Suprapubic skin (tissue), 4 donors: ENCODE data around the gene RAB31. TPM values are rescaled to one million over a fixed set of nuclear protein-coding genes. Genes with fewer than 3 reads are reported as not detected.

Experiments used
- DNase-seq, 2 donors: peaks; one replicate each; pipeline ENCODE4 v3.0.0-alpha.2; 2019; ENCODE audit warnings: low spot score in 2 of 2
- H3K27ac ChIP-seq: fragments of 200-600 bp; sonication (generic); one replicate; pipeline ENCODE4 v1.5.1; 2019
- H3K27me3 ChIP-seq: fragments of 200-600 bp; sonication (generic); one replicate; pipeline ENCODE4 v1.5.1; 2019
- H3K36me3 ChIP-seq: fragments of 200-600 bp; sonication (generic); one replicate; pipeline ENCODE4 v1.5.1; 2019
- H3K4me1 ChIP-seq: fragments of 200-600 bp; sonication (generic); one replicate; pipeline ENCODE4 v1.5.1; 2019
- H3K4me3 ChIP-seq: fragments of 200-600 bp; sonication (generic); one replicate; pipeline ENCODE4 v1.5.1; 2019; ENCODE audit warnings: mild to moderate bottlenecking
- H3K9me3 ChIP-seq: fragments of 200-600 bp; sonication (generic); one replicate; pipeline ENCODE4 v1.5.1; 2019
- CTCF ChIP-seq, 2 donors: fragments of 200-600 bp in 1 of 2; fragments of 450-650 bp in 1 of 2; sonication (generic) in 1 of 2; IDR thresholded peaks; one replicate each; pipeline ENCODE4 v1.5.1; 2016 to 2019; ENCODE audit warnings: antibody characterized with exemption in 2 of 2, mild to moderate bottlenecking in 1 of 2, moderate library complexity in 1 of 2
- EP300 ChIP-seq: sonication (generic); formaldehyde crosslinking; IDR thresholded peaks from one replicate; pipeline ENCODE4 v1.6.1; 2017; ENCODE audit warnings: antibody characterized with exemption
- POLR2A ChIP-seq, 2 donors: fragments of 450-650 bp; IDR thresholded peaks; one replicate each; pipeline ENCODE4 v1.6.1; 2017; ENCODE audit warnings: antibody characterized with exemption in 2 of 2, mild to moderate bottlenecking in 2 of 2, moderate library complexity in 2 of 2
- POLR2AphosphoS5 ChIP-seq, 3 donors: sonication (generic); formaldehyde crosslinking; IDR thresholded peaks; one replicate each; pipeline ENCODE4 v1.6.1; 2017; ENCODE audit warnings: antibody characterized with exemption in 3 of 3
- WGBS: methylation state at CpG from one replicate; pipeline ENCODE4 v1.1.5; 2018; 5-methylcytosine and 5-hydroxymethylcytosine counted together
- total RNA-seq, 4 donors: library from RNA; depleted of rRNA; stranded (reverse); fragments of >200 nt; gene quantifications; one replicate each; pipeline ENCODE4 v1.1.0, GENCODE V29; 2016

Gene RAB31
- total RNA-seq, 4 donors from 2014 or later, result 5.8 to 15.2 (median 11.4) TPM

DNA sequence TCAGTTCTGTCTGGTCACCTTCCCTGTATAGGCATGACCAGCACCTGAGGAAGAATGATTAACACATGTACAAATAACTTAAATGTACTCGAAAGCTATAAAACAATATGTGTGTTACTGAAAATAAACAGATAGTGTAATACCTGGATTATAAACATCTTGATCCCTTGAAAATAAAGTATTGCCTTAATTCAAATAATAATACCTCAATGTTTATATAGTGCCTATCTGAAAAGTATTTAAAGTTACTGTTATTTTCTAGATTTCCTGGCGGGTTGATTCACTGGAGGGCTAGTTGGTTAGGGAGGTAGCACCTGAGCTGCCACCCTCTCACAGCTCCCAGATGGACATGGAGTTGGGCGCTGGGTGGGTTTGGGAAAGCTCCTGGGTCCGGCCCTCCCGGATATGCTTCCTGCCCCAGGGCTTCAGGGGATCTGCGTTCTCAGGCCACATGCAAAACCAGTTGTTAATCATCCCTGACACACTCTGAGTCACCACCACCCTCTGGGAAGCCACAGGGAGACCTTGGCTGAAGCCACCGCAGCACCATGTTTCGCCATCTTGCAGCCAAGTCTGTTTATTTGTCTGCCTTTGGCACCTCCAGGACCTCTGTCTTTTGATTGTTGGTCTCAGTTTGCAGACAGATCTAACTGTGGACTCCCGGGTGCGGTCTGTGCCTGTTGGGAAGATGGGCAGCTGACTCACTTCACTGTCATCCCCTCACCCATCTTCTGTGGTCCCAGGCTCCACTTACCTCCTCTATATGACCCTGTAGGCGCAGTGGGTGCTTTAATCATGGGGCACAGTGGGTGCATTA, 35.3 kb downstream of the RAB31 start:
- no peaks in the 10 kb centered on the region for H3K36me3 ChIP-seq
- no peaks in the 10 kb centered on the region for H3K9me3 ChIP-seq
- peak in 1 of 2 donors; percentile 58 for DNase-seq
- H3K27ac ChIP-seq, result no peak overlapping the region
- peaks cover 26% of the 10 kb centered on the region for H3K4me1 ChIP-seq
- TF ChIP-seq POLR2AphosphoS5 (IDR thresholded peaks at IDR 0.05), result no peak
- no peak for TF ChIP-seq POLR2A (IDR thresholded peaks at IDR 0.05)
- TF ChIP-seq CTCF (IDR thresholded peaks at IDR 0.05), result no peak
- H3K4me3 ChIP-seq, result no peak overlapping the region
- WGBS, result 54% methylated on average over 11 of the region's 11 CpGs
- no peaks in the 10 kb centered on the region for H3K27me3 ChIP-seq

DNA sequence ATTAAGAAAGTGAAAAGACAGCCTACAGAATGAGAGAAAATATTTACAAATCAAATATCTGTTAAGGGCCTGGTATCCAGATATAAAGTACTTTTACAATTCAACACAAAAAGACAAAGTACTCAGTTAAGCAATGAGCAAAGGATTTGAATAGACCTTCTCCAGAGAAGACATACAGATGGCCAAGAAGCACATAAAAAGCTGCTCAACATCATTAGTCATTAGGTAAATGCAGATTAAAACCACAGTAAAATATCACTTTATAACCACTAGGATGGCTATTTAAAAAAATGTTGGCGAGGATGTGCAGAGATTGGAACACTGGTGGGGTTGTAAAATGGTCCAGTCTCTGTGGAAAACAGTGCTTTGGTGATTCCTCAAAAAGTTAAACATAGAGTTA, 38.9 kb downstream of the RAB31 start:
- TF ChIP-seq CTCF (IDR thresholded peaks at IDR 0.05) (no peak), POLR2A (IDR thresholded peaks at IDR 0.05) (no peak), EP300 (no peak), POLR2AphosphoS5 (IDR thresholded peaks at IDR 0.05) (no peak)
- Histone ChIP-seq H3K4me3 (no peak overlapping the region), H3K27me3 (no peaks in the 10 kb centered on the region), H3K36me3 (no peaks in the 10 kb centered on the region), H3K4me1 (peaks cover 20% of the 10 kb centered on the region), H3K9me3 (no peaks in the 10 kb centered on the region), H3K27ac (no peak overlapping the region)
- 94% methylated on average over 1 of the region's 1 CpG for WGBS
- no peak for DNase-seq

- no peak for DNase-seq
- Histone ChIP-seq H3K27ac (no peak overlapping the region), H3K9me3 (no peaks in the 10 kb centered on the region), H3K4me3 (no peak overlapping the region), H3K36me3 (no peaks in the 10 kb centered on the region), H3K4me1 (no peaks in the 10 kb centered on the region), H3K27me3 (no peaks in the 10 kb centered on the region)
- TF ChIP-seq POLR2A (IDR thresholded peaks at IDR 0.05) (no peak), EP300 (no peak), POLR2AphosphoS5 (IDR thresholded peaks at IDR 0.05) (no peak), CTCF (IDR thresholded peaks at IDR 0.05) (no peak)
- WGBS, result 87% methylated on average over 4 of the region's 4 CpGs
Measured at GRCh38 chr18:9749611-9750010, 41.5 kb downstream of the RAB31 start.

DNA sequence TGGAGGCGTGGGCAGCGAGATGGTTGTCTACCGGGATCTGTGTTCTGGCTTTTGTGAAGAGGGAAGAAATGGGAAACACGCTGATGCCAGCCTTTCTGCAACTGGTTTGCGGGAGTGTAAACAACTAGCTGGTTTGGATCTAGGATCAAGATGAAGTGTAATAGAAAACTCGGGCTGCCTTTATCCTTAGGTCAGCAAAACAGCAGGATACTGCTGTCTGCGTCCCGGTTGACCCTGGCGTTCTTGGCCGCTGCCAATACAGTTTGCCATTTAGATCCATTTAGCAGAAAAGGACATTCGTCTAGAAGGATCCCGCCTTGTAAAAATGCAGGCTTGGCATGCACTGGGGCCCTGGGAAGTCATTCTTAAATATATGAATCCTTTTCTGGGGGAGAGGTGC, 42.0 kb downstream of the RAB31 start:
- WGBS, result 90% methylated on average over 12 of the region's 12 CpGs
- peak in 1 of 2 donors; percentile 15 for DNase-seq
- no peak for TF ChIP-seq POLR2AphosphoS5 (IDR thresholded peaks at IDR 0.05)
- TF ChIP-seq CTCF (IDR thresholded peaks at IDR 0.05), result no peak
- TF ChIP-seq EP300, result no peak
- no peak for TF ChIP-seq POLR2A (IDR thresholded peaks at IDR 0.05)
- H3K4me1 ChIP-seq, result no peaks in the 10 kb centered on the region
- H3K9me3 ChIP-seq, result no peaks in the 10 kb centered on the region
- no peak overlapping the region for H3K4me3 ChIP-seq
- H3K36me3 ChIP-seq, result no peaks in the 10 kb centered on the region
- H3K27ac ChIP-seq, result no peak overlapping the region
- H3K27me3 ChIP-seq, result no peaks in the 10 kb centered on the region

GRCh38 chr18:9750606-9751304, 42.7 kb downstream of the RAB31 start:
- Histone ChIP-seq H3K9me3 (no peaks in the 10 kb centered on the region), H3K4me3 (no peak overlapping the region), H3K36me3 (no peaks in the 10 kb centered on the region), H3K27me3 (no peaks in the 10 kb centered on the region), H3K4me1 (no peaks in the 10 kb centered on the region), H3K27ac (no peak overlapping the region)
- 86% methylated on average over 11 of the region's 11 CpGs for WGBS
- DNase-seq, result peak in 1 of 2 donors; percentile 30
- TF ChIP-seq POLR2AphosphoS5 (IDR thresholded peaks at IDR 0.05), result no peak
